ENCODE data around the gene ABLIM2.

The ABLIM2 gene

GRCh38 chr4:8102076-8102355 is 56.6 kb downstream of the ABLIM2 start:
- Histone ChIP-seq H3K9ac (ENCODE audit: low read depth, low read length) (no peak overlapping the region), H3K4me1 (ENCODE audit: insufficient read depth, low read length) (peaks cover 6% of the 10 kb centered on the region; the same call in 1 of the 2 replicates), H3K36me3 (ENCODE audit: insufficient read depth, low read length) (no peaks in the 10 kb centered on the region), H3K9me3 (ENCODE audit: control insufficient read depth, insufficient read depth, low read length) (no peaks in the 10 kb centered on the region)

- Histone ChIP-seq H3K9ac (ENCODE audit: low read depth, low read length) (no peak overlapping the region), H3K9me3 (ENCODE audit: control insufficient read depth, insufficient read depth, low read length) (no peaks in the 10 kb centered on the region), H3K4me1 (ENCODE audit: insufficient read depth, low read length) (peaks cover 6% of the 10 kb centered on the region; the same call in 1 of the 2 replicates), H3K36me3 (ENCODE audit: insufficient read depth, low read length) (no peaks in the 10 kb centered on the region)
Observed at GRCh38 chr4:8101213-8102075, 57.2 kb downstream of the ABLIM2 start.

GRCh38 chr4:8099981-8100464 is 58.6 kb downstream of the ABLIM2 start:
- H3K9ac ChIP-seq (ENCODE audit: low read depth, low read length) = no peak overlapping the region
- H3K9me3 ChIP-seq (ENCODE audit: control insufficient read depth, insufficient read depth, low read length) = peaks cover 4% of the 10 kb centered on the region; the same call in 1 of the 2 replicates
- no peaks in the 10 kb centered on the region for H3K36me3 ChIP-seq (ENCODE audit: insufficient read depth, low read length)
- H3K4me1 ChIP-seq (ENCODE audit: insufficient read depth, low read length) = peaks cover 6% of the 10 kb centered on the region; the same call in 1 of the 2 replicates

- Histone ChIP-seq H3K9me3 (ENCODE audit: control insufficient read depth, insufficient read depth, low read length) (peaks cover 13% of the 10 kb centered on the region; the same call in 1 of the 2 replicates), H3K4me1 (ENCODE audit: insufficient read depth, low read length) (peaks cover 2% of the 10 kb centered on the region; the same call in 1 of the 2 replicates), H3K36me3 (ENCODE audit: insufficient read depth, low read length) (no peaks in the 10 kb centered on the region), H3K9ac (ENCODE audit: low read depth, low read length) (no peak overlapping the region)
Observed at GRCh38 chr4:8098506-8098905, 60.1 kb downstream of the ABLIM2 start.

GRCh38 chr4:8097721-8098345 is 60.8 kb downstream of the ABLIM2 start:
- H3K4me1 ChIP-seq (ENCODE audit: insufficient read depth, low read length) = no peaks in the 10 kb centered on the region
- peaks cover 18% of the 10 kb centered on the region; the same call in 1 of the 2 replicates for H3K9me3 ChIP-seq (ENCODE audit: control insufficient read depth, insufficient read depth, low read length)
- no peak overlapping the region for H3K9ac ChIP-seq (ENCODE audit: low read depth, low read length)
- no peaks in the 10 kb centered on the region for H3K36me3 ChIP-seq (ENCODE audit: insufficient read depth, low read length)

GRCh38 chr4:8097141-8097541 is 61.5 kb downstream of the ABLIM2 start:
- no peaks in the 10 kb centered on the region for H3K4me1 ChIP-seq (ENCODE audit: insufficient read depth, low read length)
- no peak overlapping the region for H3K9ac ChIP-seq (ENCODE audit: low read depth, low read length)
- no peaks in the 10 kb centered on the region for H3K36me3 ChIP-seq (ENCODE audit: insufficient read depth, low read length)
- H3K9me3 ChIP-seq (ENCODE audit: control insufficient read depth, insufficient read depth, low read length) = peaks cover 18% of the 10 kb centered on the region; the same call in 1 of the 2 replicates

- no peaks in the 10 kb centered on the region for H3K4me1 ChIP-seq (ENCODE audit: insufficient read depth, low read length)
- H3K9ac ChIP-seq (ENCODE audit: low read depth, low read length) = no peak overlapping the region
- H3K36me3 ChIP-seq (ENCODE audit: insufficient read depth, low read length) = no peaks in the 10 kb centered on the region
- peaks cover 18% of the 10 kb centered on the region; the same call in 1 of the 2 replicates for H3K9me3 ChIP-seq (ENCODE audit: control insufficient read depth, insufficient read depth, low read length)
Observed at GRCh38 chr4:8096690-8097061, 61.9 kb downstream of the ABLIM2 start.

GRCh38 chr4:8095956-8096689 is 62.5 kb downstream of the ABLIM2 start:
- H3K36me3 ChIP-seq (ENCODE audit: insufficient read depth, low read length) = no peaks in the 10 kb centered on the region
- H3K9me3 ChIP-seq (ENCODE audit: control insufficient read depth, insufficient read depth, low read length) = peaks cover 18% of the 10 kb centered on the region; the same call in 1 of the 2 replicates
- H3K4me1 ChIP-seq (ENCODE audit: insufficient read depth, low read length) = no peaks in the 10 kb centered on the region
- H3K9ac ChIP-seq (ENCODE audit: low read depth, low read length) = no peak overlapping the region

- Histone ChIP-seq H3K9ac (ENCODE audit: low read depth, low read length) (no peak overlapping the region), H3K36me3 (ENCODE audit: insufficient read depth, low read length) (no peaks in the 10 kb centered on the region), H3K9me3 (ENCODE audit: control insufficient read depth, insufficient read depth, low read length) (peaks cover 18% of the 10 kb centered on the region; the same call in 1 of the 2 replicates), H3K4me1 (ENCODE audit: insufficient read depth, low read length) (0 out of 2 replicates have a peak, but pooled peaks cover 3% of the 10 kb centered on the region)
Observed at GRCh38 chr4:8093587-8094274, 64.9 kb downstream of the ABLIM2 start.

- H3K9me3 ChIP-seq (ENCODE audit: control insufficient read depth, insufficient read depth, low read length) = peaks cover 18% of the 10 kb centered on the region; the same call in 1 of the 2 replicates
Observed at GRCh38 chr4:8092282-8092681, 66.3 kb downstream of the ABLIM2 start.

GRCh38 chr4:8090744-8091301 is 67.8 kb downstream of the ABLIM2 start:
- H3K9ac ChIP-seq (ENCODE audit: low read depth, low read length) = no peak overlapping the region
- 0 out of 2 replicates have a peak, but pooled peaks cover 3% of the 10 kb centered on the region for H3K4me1 ChIP-seq (ENCODE audit: insufficient read depth, low read length)
- peaks cover 16% of the 10 kb centered on the region; the same call in 1 of the 2 replicates for H3K9me3 ChIP-seq (ENCODE audit: control insufficient read depth, insufficient read depth, low read length)
- no peaks in the 10 kb centered on the region for H3K36me3 ChIP-seq (ENCODE audit: insufficient read depth, low read length)

More at GRCh38 chr4:8092282-8092681, 66.3 kb downstream of the ABLIM2 start:
- H3K4me1 ChIP-seq (ENCODE audit: insufficient read depth, low read length) = 0 out of 2 replicates have a peak, but pooled peaks cover 3% of the 10 kb centered on the region
- H3K9ac ChIP-seq (ENCODE audit: low read depth, low read length) = no peak overlapping the region
- H3K36me3 ChIP-seq (ENCODE audit: insufficient read depth, low read length) = no peaks in the 10 kb centered on the region

GRCh38 chr4:8090312-8090711 is 68.3 kb downstream of the ABLIM2 start:
- H3K36me3 ChIP-seq (ENCODE audit: insufficient read depth, low read length) = no peaks in the 10 kb centered on the region
- H3K9me3 ChIP-seq (ENCODE audit: control insufficient read depth, insufficient read depth, low read length) = peaks cover 14% of the 10 kb centered on the region; the same call in 1 of the 2 replicates
- H3K9ac ChIP-seq (ENCODE audit: low read depth, low read length) = no peak overlapping the region
- H3K4me1 ChIP-seq (ENCODE audit: insufficient read depth, low read length) = 0 out of 2 replicates have a peak, but pooled peaks cover 3% of the 10 kb centered on the region

- Histone ChIP-seq H3K9me3 (ENCODE audit: control insufficient read depth, insufficient read depth, low read length) (peaks cover 14% of the 10 kb centered on the region; the same call in 1 of the 2 replicates), H3K36me3 (ENCODE audit: insufficient read depth, low read length) (no peaks in the 10 kb centered on the region), H3K4me1 (ENCODE audit: insufficient read depth, low read length) (0 out of 2 replicates have a peak, but pooled peaks cover 3% of the 10 kb centered on the region), H3K9ac (ENCODE audit: low read depth, low read length) (no peak overlapping the region)
Observed at GRCh38 chr4:8089862-8090261, 68.8 kb downstream of the ABLIM2 start.

Data from ES-I3 (cell line).